ENCODE results near the gene RFTN1. TPM values are rescaled to one million over a fixed set of nuclear protein-coding genes. Genes with fewer than 3 reads are reported as not detected.
A peak's percentile ranks its signal among the peaks of the same experiment; 100 is the strongest.

The RFTN1 gene
- polyA plus RNA-seq, 2 donors = 2.1 to 3.7 TPM

- H3K27me3 ChIP-seq (ENCODE audit: control insufficient read depth in 1 of 2, insufficient read depth in 2 of 2, low read length in 2 of 2) = no peaks in the 10 kb centered on the region
- WGBS, 2 donors = 84 to 86% methylated on average over 12 to 13 of the region's 13 CpGs
- no peak overlapping the region for H3K27ac ChIP-seq (ENCODE audit: low read depth in 2 of 2, low read length in 1 of 2)
- no peaks in the 10 kb centered on the region for H3K4me1 ChIP-seq (ENCODE audit: control insufficient read depth in 2 of 2, insufficient read depth in 2 of 2, low read length in 1 of 2)
- H3K36me3 ChIP-seq (ENCODE audit: control insufficient read depth in 2 of 2, insufficient read depth in 2 of 2, low read length in 1 of 2) = no peaks in the 10 kb centered on the region
- H3K9me3 ChIP-seq (ENCODE audit: control insufficient read depth in 2 of 2, insufficient read depth in 1 of 2, low read depth in 1 of 2, low read length in 1 of 2) = no peaks in the 10 kb centered on the region
- H3K4me3 ChIP-seq (ENCODE audit: low read depth in 1 of 2, low read length in 2 of 2) = no peak overlapping the region
Observed at GRCh38 chr3:16433701-16434151, 79.8 kb downstream of the RFTN1 start.

GRCh38 chr3:16432714-16433113 lies 80.8 kb downstream of the RFTN1 start:
- Histone ChIP-seq H3K4me1 (ENCODE audit: control insufficient read depth in 2 of 2, insufficient read depth in 2 of 2, low read length in 1 of 2) (peaks cover 0 to under 1% of the 10 kb centered on the region in 2 donors), H3K4me3 (ENCODE audit: low read depth in 1 of 2, low read length in 2 of 2) (no peak overlapping the region), H3K27me3 (ENCODE audit: control insufficient read depth in 1 of 2, insufficient read depth in 2 of 2, low read length in 2 of 2) (no peaks in the 10 kb centered on the region), H3K36me3 (ENCODE audit: control insufficient read depth in 2 of 2, insufficient read depth in 2 of 2, low read length in 1 of 2) (no peaks in the 10 kb centered on the region), H3K9me3 (ENCODE audit: control insufficient read depth in 2 of 2, insufficient read depth in 1 of 2, low read depth in 1 of 2, low read length in 1 of 2) (no peaks in the 10 kb centered on the region), H3K27ac (ENCODE audit: low read depth in 2 of 2, low read length in 1 of 2) (no peak overlapping the region)
- WGBS, 2 donors = 65 to 68% methylated on average over 3 of the region's 3 CpGs

- no peaks in the 10 kb centered on the region for H3K9me3 ChIP-seq (ENCODE audit: control insufficient read depth in 2 of 2, insufficient read depth in 1 of 2, low read depth in 1 of 2, low read length in 1 of 2)
- no peaks in the 10 kb centered on the region for H3K27me3 ChIP-seq (ENCODE audit: control insufficient read depth in 1 of 2, insufficient read depth in 2 of 2, low read length in 2 of 2)
- H3K4me1 ChIP-seq (ENCODE audit: control insufficient read depth in 2 of 2, insufficient read depth in 2 of 2, low read length in 1 of 2) = peaks cover 0 to 4% of the 10 kb centered on the region in 2 donors
- H3K4me3 ChIP-seq (ENCODE audit: low read depth in 1 of 2, low read length in 2 of 2) = no peak overlapping the region
- H3K27ac ChIP-seq (ENCODE audit: low read depth in 2 of 2, low read length in 1 of 2) = no peak overlapping the region
- 92 to 93% methylated on average over 11 of the region's 11 CpGs for WGBS, 2 donors
- no peaks in the 10 kb centered on the region for H3K36me3 ChIP-seq (ENCODE audit: control insufficient read depth in 2 of 2, insufficient read depth in 2 of 2, low read length in 1 of 2)
Observed at GRCh38 chr3:16430717-16431630, 82.5 kb downstream of the RFTN1 start.

- Histone ChIP-seq H3K4me1 (ENCODE audit: control insufficient read depth in 2 of 2, insufficient read depth in 2 of 2, low read length in 1 of 2) (peaks cover 0 to 4% of the 10 kb centered on the region in 2 donors), H3K27ac (ENCODE audit: low read depth in 2 of 2, low read length in 1 of 2) (no peak overlapping the region), H3K36me3 (ENCODE audit: control insufficient read depth in 2 of 2, insufficient read depth in 2 of 2, low read length in 1 of 2) (no peaks in the 10 kb centered on the region), H3K9me3 (ENCODE audit: control insufficient read depth in 2 of 2, insufficient read depth in 1 of 2, low read depth in 1 of 2, low read length in 1 of 2) (no peaks in the 10 kb centered on the region), H3K4me3 (ENCODE audit: low read depth in 1 of 2, low read length in 2 of 2) (no peak overlapping the region), H3K27me3 (ENCODE audit: control insufficient read depth in 1 of 2, insufficient read depth in 2 of 2, low read length in 2 of 2) (no peaks in the 10 kb centered on the region)
- 30 to 47% methylated on average over 1 of the region's 1 CpG for WGBS, 2 donors
Observed at GRCh38 chr3:16429086-16429485, 84.4 kb downstream of the RFTN1 start.

GRCh38 chr3:16428612-16429011 lies 84.9 kb downstream of the RFTN1 start:
- Histone ChIP-seq H3K27me3 (ENCODE audit: control insufficient read depth in 1 of 2, insufficient read depth in 2 of 2, low read length in 2 of 2) (no peaks in the 10 kb centered on the region), H3K4me3 (ENCODE audit: low read depth in 1 of 2, low read length in 2 of 2) (no peak overlapping the region), H3K27ac (ENCODE audit: low read depth in 2 of 2, low read length in 1 of 2) (no peak overlapping the region), H3K9me3 (ENCODE audit: control insufficient read depth in 2 of 2, insufficient read depth in 1 of 2, low read depth in 1 of 2, low read length in 1 of 2) (no peaks in the 10 kb centered on the region), H3K36me3 (ENCODE audit: control insufficient read depth in 2 of 2, insufficient read depth in 2 of 2, low read length in 1 of 2) (no peaks in the 10 kb centered on the region), H3K4me1 (ENCODE audit: control insufficient read depth in 2 of 2, insufficient read depth in 2 of 2, low read length in 1 of 2) (peaks cover 0 to 4% of the 10 kb centered on the region in 2 donors)
- WGBS, 2 donors = 86 to 89% methylated on average over 5 of the region's 5 CpGs

GRCh38 chr3:16427103-16427965 lies 86.2 kb downstream of the RFTN1 start:
- WGBS, 2 donors = 65 to 73% methylated on average over 5 of the region's 5 CpGs
- peak overlapping the region; percentile 42 to 46 for H3K27ac ChIP-seq (ENCODE audit: low read depth in 2 of 2, low read length in 1 of 2)
- no peaks in the 10 kb centered on the region for H3K36me3 ChIP-seq (ENCODE audit: control insufficient read depth in 2 of 2, insufficient read depth in 2 of 2, low read length in 1 of 2)
- no peak overlapping the region for H3K4me3 ChIP-seq (ENCODE audit: low read depth in 1 of 2, low read length in 2 of 2)
- no peaks in the 10 kb centered on the region for H3K27me3 ChIP-seq (ENCODE audit: control insufficient read depth in 1 of 2, insufficient read depth in 2 of 2, low read length in 2 of 2)
- peaks cover 0 to 4% of the 10 kb centered on the region in 2 donors for H3K4me1 ChIP-seq (ENCODE audit: control insufficient read depth in 2 of 2, insufficient read depth in 2 of 2, low read length in 1 of 2)
- H3K9me3 ChIP-seq (ENCODE audit: control insufficient read depth in 2 of 2, insufficient read depth in 1 of 2, low read depth in 1 of 2, low read length in 1 of 2) = no peaks in the 10 kb centered on the region

- Histone ChIP-seq H3K9me3 (ENCODE audit: control insufficient read depth in 2 of 2, insufficient read depth in 1 of 2, low read depth in 1 of 2, low read length in 1 of 2) (no peaks in the 10 kb centered on the region), H3K4me3 (ENCODE audit: low read depth in 1 of 2, low read length in 2 of 2) (no peak overlapping the region), H3K27ac (ENCODE audit: low read depth in 2 of 2, low read length in 1 of 2) (no peak overlapping the region), H3K27me3 (ENCODE audit: control insufficient read depth in 1 of 2, insufficient read depth in 2 of 2, low read length in 2 of 2) (no peaks in the 10 kb centered on the region), H3K36me3 (ENCODE audit: control insufficient read depth in 2 of 2, insufficient read depth in 2 of 2, low read length in 1 of 2) (no peaks in the 10 kb centered on the region), H3K4me1 (ENCODE audit: control insufficient read depth in 2 of 2, insufficient read depth in 2 of 2, low read length in 1 of 2) (peaks cover 0 to 4% of the 10 kb centered on the region in 2 donors)
- WGBS, 2 donors = 89 to 94% methylated on average over 2 of the region's 2 CpGs
Observed at GRCh38 chr3:16426665-16427064, 86.8 kb downstream of the RFTN1 start.

- peaks cover 0 to 4% of the 10 kb centered on the region in 2 donors for H3K4me1 ChIP-seq (ENCODE audit: control insufficient read depth in 2 of 2, insufficient read depth in 2 of 2, low read length in 1 of 2)
- H3K4me3 ChIP-seq (ENCODE audit: low read depth in 1 of 2, low read length in 2 of 2) = no peak overlapping the region
- H3K9me3 ChIP-seq (ENCODE audit: control insufficient read depth in 2 of 2, insufficient read depth in 1 of 2, low read depth in 1 of 2, low read length in 1 of 2) = no peaks in the 10 kb centered on the region
- H3K36me3 ChIP-seq (ENCODE audit: control insufficient read depth in 2 of 2, insufficient read depth in 2 of 2, low read length in 1 of 2) = no peaks in the 10 kb centered on the region
- no peaks in the 10 kb centered on the region for H3K27me3 ChIP-seq (ENCODE audit: control insufficient read depth in 1 of 2, insufficient read depth in 2 of 2, low read length in 2 of 2)
- WGBS, 2 donors = 92 to 93% methylated on average over 13 of the region's 13 CpGs
- no peak overlapping the region for H3K27ac ChIP-seq (ENCODE audit: low read depth in 2 of 2, low read length in 1 of 2)
Observed at GRCh38 chr3:16426029-16426400, 87.5 kb downstream of the RFTN1 start.

- no peak overlapping the region for H3K4me3 ChIP-seq (ENCODE audit: low read depth in 1 of 2, low read length in 2 of 2)
- H3K36me3 ChIP-seq (ENCODE audit: control insufficient read depth in 2 of 2, insufficient read depth in 2 of 2, low read length in 1 of 2) = no peaks in the 10 kb centered on the region
- H3K4me1 ChIP-seq (ENCODE audit: control insufficient read depth in 2 of 2, insufficient read depth in 2 of 2, low read length in 1 of 2) = peaks cover 0 to 4% of the 10 kb centered on the region in 2 donors
- H3K9me3 ChIP-seq (ENCODE audit: control insufficient read depth in 2 of 2, insufficient read depth in 1 of 2, low read depth in 1 of 2, low read length in 1 of 2) = no peaks in the 10 kb centered on the region
- 71 to 80% methylated on average over 12 of the region's 12 CpGs for WGBS, 2 donors
- H3K27ac ChIP-seq (ENCODE audit: low read depth in 2 of 2, low read length in 1 of 2) = no peak overlapping the region
- no peaks in the 10 kb centered on the region for H3K27me3 ChIP-seq (ENCODE audit: control insufficient read depth in 1 of 2, insufficient read depth in 2 of 2, low read length in 2 of 2)
Observed at GRCh38 chr3:16425398-16426028, 88.0 kb downstream of the RFTN1 start.
